Body of pancreas (tissue), 4 donors: Measurements from ENCODE around the gene SMC1A.

Source experiments
- POLR2A ChIP-seq, 3 donors: fragments of 450-650 bp; IDR thresholded peaks; one replicate each; pipeline ENCODE4 v1.6.1; 2016; ENCODE audit warnings: antibody characterized with exemption in 3 of 3, mild to moderate bottlenecking in 2 of 3
- TF ChIP-seq, protein P1 (sequence below), 7 experiments: fragments of 450-650 bp in 4 of 7; fragments of 200-600 bp in 3 of 7; sonication (generic) in 3 of 7; IDR thresholded peaks; one replicate each; pipeline ENCODE4 v1.5.1; 2016 to 2019; ENCODE audit warnings: antibody characterized with exemption in 7 of 7

DNA sequence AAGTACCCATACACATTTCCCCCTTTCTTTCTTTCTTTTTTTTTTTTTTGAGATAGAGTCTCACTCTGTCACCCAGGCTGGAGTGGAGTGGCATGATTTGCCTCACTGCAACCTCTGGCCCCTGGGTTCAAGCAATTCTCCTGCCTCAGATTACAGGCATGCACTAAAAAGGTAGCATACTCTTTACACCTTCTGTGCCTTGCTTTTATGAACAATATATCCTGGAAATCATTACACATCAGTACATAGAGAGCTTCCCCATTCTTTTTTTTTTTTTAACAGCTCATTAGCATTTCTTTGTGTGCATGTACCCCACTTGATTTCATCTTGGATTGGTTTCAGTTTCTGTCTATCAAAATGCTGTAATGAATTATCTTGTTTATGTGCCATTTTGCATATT is 30.4 kb upstream of the SMC1A start:
- TF ChIP-seq, protein P1, sequence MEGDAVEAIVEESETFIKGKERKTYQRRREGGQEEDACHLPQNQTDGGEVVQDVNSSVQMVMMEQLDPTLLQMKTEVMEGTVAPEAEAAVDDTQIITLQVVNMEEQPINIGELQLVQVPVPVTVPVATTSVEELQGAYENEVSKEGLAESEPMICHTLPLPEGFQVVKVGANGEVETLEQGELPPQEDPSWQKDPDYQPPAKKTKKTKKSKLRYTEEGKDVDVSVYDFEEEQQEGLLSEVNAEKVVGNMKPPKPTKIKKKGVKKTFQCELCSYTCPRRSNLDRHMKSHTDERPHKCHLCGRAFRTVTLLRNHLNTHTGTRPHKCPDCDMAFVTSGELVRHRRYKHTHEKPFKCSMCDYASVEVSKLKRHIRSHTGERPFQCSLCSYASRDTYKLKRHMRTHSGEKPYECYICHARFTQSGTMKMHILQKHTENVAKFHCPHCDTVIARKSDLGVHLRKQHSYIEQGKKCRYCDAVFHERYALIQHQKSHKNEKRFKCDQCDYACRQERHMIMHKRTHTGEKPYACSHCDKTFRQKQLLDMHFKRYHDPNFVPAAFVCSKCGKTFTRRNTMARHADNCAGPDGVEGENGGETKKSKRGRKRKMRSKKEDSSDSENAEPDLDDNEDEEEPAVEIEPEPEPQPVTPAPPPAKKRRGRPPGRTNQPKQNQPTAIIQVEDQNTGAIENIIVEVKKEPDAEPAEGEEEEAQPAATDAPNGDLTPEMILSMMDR (IDR thresholded peaks at IDR 0.05), result no peak
- no peak for TF ChIP-seq POLR2A (IDR thresholded peaks at IDR 0.05)
